ENCODE results near the gene CST9L.

GRCh38 chr20:23544133-23544532, 24.2 kb downstream of the CST9L start:
- TF ChIP-seq CTCF (IDR thresholded peaks at IDR 0.05) (no peak), POLR2A (IDR thresholded peaks at IDR 0.05) (no peak)

Measured in heart left ventricle (tissue), 13 donors.